Stimulated activated effector memory CD8-positive, alpha-beta T cell treated with anti-CD3 and anti-CD28 coated beads, Interleukin-12 subunit alpha, Interleukin-12 subunit beta, amount 100 ng/mL, for 72 hours (primary cell): Measurements from ENCODE around the gene IFFO2.

Source experiments
- ATAC-seq: fragments of 150-1000 bp; cut with Tn5 transposase; 2 replicates; pipeline ENCODE4 v1.10.0; 2021
- DNase-seq, 2 donors: peaks; one replicate each; pipeline ENCODE4 v3.0.0; 2021 to 2022; ENCODE audit warnings: low spot score in 2 of 2
- H3K27ac Mint-ChIP-seq: one replicate; pipeline ENCODE4 v1.8.0; 2022; ENCODE audit warnings: mild to moderate bottlenecking, mixed read lengths
- H3K36me3 Mint-ChIP-seq: one replicate; pipeline ENCODE4 v1.8.0; 2022; ENCODE audit warnings: mild to moderate bottlenecking, mixed read lengths
- H3K4me1 Mint-ChIP-seq: one replicate; pipeline ENCODE4 v1.8.0; 2022; ENCODE audit warnings: mixed read lengths
- H3K4me3 Mint-ChIP-seq: one replicate; pipeline ENCODE4 v1.8.0; 2022; ENCODE audit warnings: mild to moderate bottlenecking, mixed read lengths
- H3K9me3 Mint-ChIP-seq: one replicate; pipeline ENCODE4 v1.8.0; 2022; ENCODE audit warnings: mixed read lengths

The IFFO2 gene

GRCh38 chr1:18960821-18961220 lies 4.3 kb upstream of the IFFO2 start:
- Mint-ChIP-seq H3K36me3 (peaks cover 4% of the 10 kb centered on the region), H3K4me1 (peaks cover 27% of the 10 kb centered on the region), H3K4me3 (no peak overlapping the region), H3K9me3 (no peaks in the 10 kb centered on the region), H3K27ac (no peak overlapping the region)
- DNase-seq: no peak
- ATAC-seq: no peak

GRCh38 chr1:18960409-18960808 lies 3.9 kb upstream of the IFFO2 start:
- DNase-seq (no peak), ATAC-seq (no peak)
- Mint-ChIP-seq H3K36me3 (peaks cover 4% of the 10 kb centered on the region), H3K9me3 (no peaks in the 10 kb centered on the region), H3K4me1 (peaks cover 22% of the 10 kb centered on the region), H3K4me3 (no peak overlapping the region), H3K27ac (no peak overlapping the region)

- peaks cover 24% of the 10 kb centered on the region for H3K4me1 Mint-ChIP-seq
- H3K9me3 Mint-ChIP-seq: no peaks in the 10 kb centered on the region
- H3K36me3 Mint-ChIP-seq: peaks cover 11% of the 10 kb centered on the region
- H3K4me3 Mint-ChIP-seq: no peak overlapping the region
- H3K27ac Mint-ChIP-seq: no peak overlapping the region
- DNase-seq (no peak), ATAC-seq (no peak)
Observed at GRCh38 chr1:18959591-18959990, 3.1 kb upstream of the IFFO2 start.

GRCh38 chr1:18957532-18958300 lies 1.2 kb upstream of the IFFO2 start:
- ATAC-seq (no peak), DNase-seq (no peak)
- Mint-ChIP-seq H3K27ac (peak overlapping the region; percentile 2), H3K9me3 (no peaks in the 10 kb centered on the region), H3K4me3 (peak overlapping the region; percentile 79), H3K36me3 (peaks cover 30% of the 10 kb centered on the region), H3K4me1 (peaks cover 43% of the 10 kb centered on the region)

GRCh38 chr1:18957136-18957521 lies 653 bp upstream of the IFFO2 start:
- peaks cover 49% of the 10 kb centered on the region for H3K4me1 Mint-ChIP-seq
- H3K27ac Mint-ChIP-seq: no peak overlapping the region
- ATAC-seq: peak; percentile 1
- no peaks in the 10 kb centered on the region for H3K9me3 Mint-ChIP-seq
- H3K4me3 Mint-ChIP-seq: peak overlapping the region; percentile 79
- no peak for DNase-seq
- peaks cover 36% of the 10 kb centered on the region for H3K36me3 Mint-ChIP-seq

- Mint-ChIP-seq H3K27ac (peak overlapping the region; percentile 99), H3K4me3 (peak overlapping the region; percentile 79), H3K4me1 (peaks cover 59% of the 10 kb centered on the region), H3K9me3 (no peaks in the 10 kb centered on the region), H3K36me3 (peaks cover 51% of the 10 kb centered on the region)
- DNase-seq: peak; percentile 45 to 80
- peak; percentile 9 for ATAC-seq
Observed at GRCh38 chr1:18955441-18956192, 859 bp downstream of the IFFO2 start.

- no peak for ATAC-seq
- no peak for DNase-seq
- Mint-ChIP-seq H3K9me3 (no peaks in the 10 kb centered on the region), H3K4me1 (peaks cover 64% of the 10 kb centered on the region), H3K27ac (peak overlapping the region; percentile 99), H3K4me3 (peak overlapping the region; percentile 79), H3K36me3 (peaks cover 56% of the 10 kb centered on the region)
Observed at GRCh38 chr1:18955131-18955440, 1.4 kb downstream of the IFFO2 start.

- Mint-ChIP-seq H3K36me3 (peaks cover 63% of the 10 kb centered on the region), H3K27ac (peak overlapping the region; percentile 99), H3K4me1 (peaks cover 71% of the 10 kb centered on the region), H3K4me3 (peak overlapping the region; percentile 79), H3K9me3 (no peaks in the 10 kb centered on the region)
- no peak for DNase-seq
- ATAC-seq: no peak
Observed at GRCh38 chr1:18954270-18955071, 2.0 kb downstream of the IFFO2 start.

GRCh38 chr1:18953731-18954231 lies 2.7 kb downstream of the IFFO2 start:
- ATAC-seq (no peak), DNase-seq (no peak)
- H3K36me3 Mint-ChIP-seq: peaks cover 69% of the 10 kb centered on the region
- H3K27ac Mint-ChIP-seq: peak overlapping the region; percentile 99
- peak overlapping the region; percentile 79 for H3K4me3 Mint-ChIP-seq
- H3K4me1 Mint-ChIP-seq: peaks cover 77% of the 10 kb centered on the region
- no peaks in the 10 kb centered on the region for H3K9me3 Mint-ChIP-seq

- H3K27ac Mint-ChIP-seq: peak overlapping the region; percentile 99
- no peaks in the 10 kb centered on the region for H3K9me3 Mint-ChIP-seq
- peak overlapping the region; percentile 79 for H3K4me3 Mint-ChIP-seq
- peaks cover 81% of the 10 kb centered on the region for H3K4me1 Mint-ChIP-seq
- peaks cover 78% of the 10 kb centered on the region for H3K36me3 Mint-ChIP-seq
- peak; percentile 73 for ATAC-seq
- DNase-seq: peak; percentile 81 to 96
Observed at GRCh38 chr1:18951818-18952391, 4.6 kb downstream of the IFFO2 start.

GRCh38 chr1:18951416-18951815 lies 5.1 kb downstream of the IFFO2 start:
- Mint-ChIP-seq H3K4me1 (peaks cover 83% of the 10 kb centered on the region), H3K27ac (peak overlapping the region; percentile 99), H3K9me3 (no peaks in the 10 kb centered on the region), H3K4me3 (peak overlapping the region; percentile 79), H3K36me3 (peaks cover 76% of the 10 kb centered on the region)
- ATAC-seq: peak; percentile 1
- DNase-seq: peak in 1 of 2 donors; percentile 80

GRCh38 chr1:18950401-18951026 lies 6.0 kb downstream of the IFFO2 start:
- Mint-ChIP-seq H3K36me3 (peaks cover 76% of the 10 kb centered on the region), H3K4me3 (peak overlapping the region; percentile 79), H3K9me3 (no peaks in the 10 kb centered on the region), H3K27ac (peak overlapping the region; percentile 99), H3K4me1 (peaks cover 88% of the 10 kb centered on the region)
- ATAC-seq (no peak), DNase-seq (peak in 1 of 2 donors; percentile 75)

GRCh38 chr1:18949686-18950400 lies 6.6 kb downstream of the IFFO2 start:
- Mint-ChIP-seq H3K36me3 (peaks cover 71% of the 10 kb centered on the region), H3K4me3 (peak overlapping the region; percentile 79), H3K27ac (peak overlapping the region; percentile 99), H3K9me3 (no peaks in the 10 kb centered on the region), H3K4me1 (peaks cover 91% of the 10 kb centered on the region)
- ATAC-seq (no peak), DNase-seq (no peak)
